GM18868 (cell line): Measurements from ENCODE around the gene NTM.

Experiments used
- ATAC-seq: cut with Tn5 transposase; IDR thresholded peaks from one replicate; pipeline ENCODE4 v1.9.1; 2021; ENCODE audit warnings: mild to moderate bottlenecking, moderate library complexity; ENCODE audit not compliant: unreplicated experiment

Gene NTM

GRCh38 chr11:131458421-131458820 is 88.0 kb downstream of the NTM start:
- ATAC-seq: no peak

- ATAC-seq: no peak
These were observed 90.5 kb downstream of the NTM start for GRCh38 chr11:131460931-131461330.

GRCh38 chr11:131462622-131463021 is 92.2 kb downstream of the NTM start:
- no peak for ATAC-seq

- no peak for ATAC-seq
These were observed 92.7 kb downstream of the NTM start for GRCh38 chr11:131463162-131463561.

GRCh38 chr11:131463649-131464425 is 93.4 kb downstream of the NTM start:
- no peak for ATAC-seq

GRCh38 chr11:131464461-131464860 is 94.0 kb downstream of the NTM start:
- no peak for ATAC-seq

- no peak for ATAC-seq
These were observed 94.6 kb downstream of the NTM start for GRCh38 chr11:131465039-131465438.

GRCh38 chr11:131465746-131466145 is 95.3 kb downstream of the NTM start:
- ATAC-seq: no peak

- no peak for ATAC-seq
These were observed 97.4 kb downstream of the NTM start for GRCh38 chr11:131467645-131468394.

GRCh38 chr11:131468565-131468964 is 98.2 kb downstream of the NTM start:
- no peak for ATAC-seq

GRCh38 chr11:131470216-131470925 is 100.0 kb downstream of the NTM start:
- ATAC-seq: no peak

- no peak for ATAC-seq
These were observed 101.6 kb downstream of the NTM start for GRCh38 chr11:131471976-131472375.

- no peak for ATAC-seq
These were observed 104.5 kb downstream of the NTM start for GRCh38 chr11:131474947-131475346.

GRCh38 chr11:131476266-131476665 is 105.9 kb downstream of the NTM start:
- no peak for ATAC-seq

- no peak for ATAC-seq
These were observed 107.9 kb downstream of the NTM start for GRCh38 chr11:131478341-131478740.

- ATAC-seq: no peak
These were observed 110.9 kb downstream of the NTM start for GRCh38 chr11:131481303-131481702.

- ATAC-seq: no peak
These were observed 111.6 kb downstream of the NTM start for GRCh38 chr11:131481971-131482370.

GRCh38 chr11:131483453-131483852 is 113.0 kb downstream of the NTM start:
- no peak for ATAC-seq

GRCh38 chr11:131483877-131484276 is 113.5 kb downstream of the NTM start:
- ATAC-seq: no peak

- ATAC-seq: no peak
These were observed 115.7 kb downstream of the NTM start for GRCh38 chr11:131486100-131486499.

- no peak for ATAC-seq
These were observed 116.7 kb downstream of the NTM start for GRCh38 chr11:131486937-131487635.
